ENCODE data around the gene RARG. TPM values are rescaled to one million over a fixed set of nuclear protein-coding genes. Genes with fewer than 3 reads are reported as not detected.

The RARG gene
- total and polyA plus RNA-seq, 2 donors (not counting 3 experiments of a cell fraction or from before 2014, with no cell fraction given), result 9.9 to 19.5 TPM

DNA sequence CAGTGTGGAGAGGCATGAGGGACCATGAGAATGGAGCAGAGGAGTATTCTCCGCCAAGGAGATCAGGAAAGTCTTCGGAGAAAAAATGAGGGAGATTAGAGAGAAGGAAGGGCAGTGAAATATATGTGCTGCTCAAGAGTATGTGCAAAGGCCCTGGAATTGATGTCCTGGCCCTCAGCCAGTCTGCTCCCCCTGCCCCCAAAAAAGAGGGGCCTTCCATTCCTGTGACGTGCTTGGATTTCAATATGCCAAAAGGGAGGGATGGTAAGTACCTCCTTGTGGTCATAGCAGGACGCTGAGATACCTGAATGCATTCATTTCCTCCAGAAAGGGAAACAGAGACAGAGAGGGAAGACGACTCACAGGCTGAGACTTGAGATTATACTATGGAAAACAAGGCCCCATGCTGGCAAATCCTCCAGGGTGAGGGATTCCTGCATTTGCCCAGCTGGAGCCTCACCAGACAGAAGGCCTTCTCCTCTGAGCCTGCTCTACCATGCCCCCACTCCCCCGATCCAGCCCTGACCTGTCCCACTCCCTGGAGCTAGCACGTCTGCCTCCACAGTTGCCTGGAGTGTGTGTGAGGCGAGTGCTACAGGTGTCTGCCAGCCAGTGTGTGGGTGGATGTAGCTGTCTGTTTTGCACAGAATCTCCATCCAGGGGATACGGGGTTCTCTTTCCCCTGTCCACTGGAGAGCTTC is 3.9 kb upstream of the RARG start:
- H3K27ac ChIP-seq (ENCODE audit: insufficient read depth, low read depth, low read length), result no peak overlapping the region
- FAIRE-seq, result no peak
- CTCF ChIA-PET, result interaction anchor here (0.8 to 2.1 kb wide), 5 partner anchors 11 to 22 kb away, joined by 3 to 8 read pairs (median 4); no protein-coding TSS in a partner anchor
- H3K79me2 ChIP-seq (ENCODE audit: control insufficient read depth, insufficient read depth, low read length), result no peaks in the 10 kb centered on the region
- H4K20me1 ChIP-seq (replicated peaks; ENCODE audit: control insufficient read depth, extremely low read depth, insufficient read depth, low read length), result no peaks in the 10 kb centered on the region
- no peak overlapping the region for H3K4me3 ChIP-seq (replicated peaks in 1 of 3; ENCODE audit: insufficient read depth in 1 of 3, low read depth in 1 of 3, low read length in 3 of 3)
- no peaks in the 10 kb centered on the region for H3K36me3 ChIP-seq (ENCODE audit: control insufficient read depth in 2 of 2, extremely low read depth in 1 of 2, insufficient read depth in 2 of 2, low read length in 2 of 2)
- TF ChIP-seq JUN (IDR thresholded peaks at IDR 0.05; ENCODE audit: borderline replicate concordance, insufficient read depth, insufficient read length, low read depth) (no peak), EZH2 (IDR thresholded peaks at IDR 0.05; ENCODE audit: borderline replicate concordance, low read depth, low read length, severe bottlenecking) (no peak), FOS (IDR thresholded peaks at IDR 0.05; ENCODE audit: borderline replicate concordance, insufficient read depth, low read length) (no peak), GATA2 (IDR thresholded peaks at IDR 0.05; ENCODE audit: insufficient read depth, insufficient read length, low read depth, low read length) (no peak), MYC (IDR thresholded peaks at IDR 0.05; ENCODE audit: low read depth, low read length) (no peak), POLR2AphosphoS5 (IDR thresholded peaks at IDR 0.05; ENCODE audit: insufficient read depth, low read depth, low read length) (no peak), POLR2A (IDR thresholded peaks at IDR 0.05; ENCODE audit: low read depth, low read length) (no peak)
- TF ChIP-seq, protein P1, sequence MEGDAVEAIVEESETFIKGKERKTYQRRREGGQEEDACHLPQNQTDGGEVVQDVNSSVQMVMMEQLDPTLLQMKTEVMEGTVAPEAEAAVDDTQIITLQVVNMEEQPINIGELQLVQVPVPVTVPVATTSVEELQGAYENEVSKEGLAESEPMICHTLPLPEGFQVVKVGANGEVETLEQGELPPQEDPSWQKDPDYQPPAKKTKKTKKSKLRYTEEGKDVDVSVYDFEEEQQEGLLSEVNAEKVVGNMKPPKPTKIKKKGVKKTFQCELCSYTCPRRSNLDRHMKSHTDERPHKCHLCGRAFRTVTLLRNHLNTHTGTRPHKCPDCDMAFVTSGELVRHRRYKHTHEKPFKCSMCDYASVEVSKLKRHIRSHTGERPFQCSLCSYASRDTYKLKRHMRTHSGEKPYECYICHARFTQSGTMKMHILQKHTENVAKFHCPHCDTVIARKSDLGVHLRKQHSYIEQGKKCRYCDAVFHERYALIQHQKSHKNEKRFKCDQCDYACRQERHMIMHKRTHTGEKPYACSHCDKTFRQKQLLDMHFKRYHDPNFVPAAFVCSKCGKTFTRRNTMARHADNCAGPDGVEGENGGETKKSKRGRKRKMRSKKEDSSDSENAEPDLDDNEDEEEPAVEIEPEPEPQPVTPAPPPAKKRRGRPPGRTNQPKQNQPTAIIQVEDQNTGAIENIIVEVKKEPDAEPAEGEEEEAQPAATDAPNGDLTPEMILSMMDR (IDR thresholded peaks at IDR 0.05; ENCODE audit: extremely low read depth in 1 of 2, insufficient read depth in 1 of 2, low read depth in 1 of 2, low read length in 2 of 2), result no peak
- TF ChIP-seq, protein P2, sequence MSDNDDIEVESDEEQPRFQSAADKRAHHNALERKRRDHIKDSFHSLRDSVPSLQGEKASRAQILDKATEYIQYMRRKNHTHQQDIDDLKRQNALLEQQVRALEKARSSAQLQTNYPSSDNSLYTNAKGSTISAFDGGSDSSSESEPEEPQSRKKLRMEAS (IDR thresholded peaks at IDR 0.05; ENCODE audit: insufficient read depth, insufficient read length), result no peak
- H3K9me1 ChIP-seq (replicated peaks; ENCODE audit: control insufficient read depth, extremely low read depth, insufficient read depth, low read length), result no peaks in the 10 kb centered on the region
- no peak overlapping the region for H3K9ac ChIP-seq (replicated peaks; ENCODE audit: extremely low read depth, insufficient read depth, low read length)
- H2AFZ ChIP-seq (ENCODE audit: low read depth, low read length), result no peak overlapping the region
- H3K4me1 ChIP-seq (ENCODE audit: control insufficient read depth, extremely low read depth, insufficient read depth, low read length), result no peaks in the 10 kb centered on the region
- H3K27me3 ChIP-seq (ENCODE audit: control insufficient read depth in 2 of 2, insufficient read depth in 2 of 2, low read length in 2 of 2), result peaks cover 19 to 22% of the 10 kb centered on the region in 2 experiments
- no TSS peak for BruUV-seq (replicated peaks)
- no peak overlapping the region for H3K4me2 ChIP-seq (ENCODE audit: insufficient read depth, low read length)
- H3K9me3 ChIP-seq (replicated peaks; ENCODE audit: control insufficient read depth, insufficient read depth, low read length), result no peaks in the 10 kb centered on the region
- dilution Hi-C loops (cut with MboI; ENCODE audit: extremely low pct_ligation_motif_present, low sequenced_read_pairs) (no loop called here), intact Hi-C loops (cut with micrococcal nuclease) (no loop called here)
- POLR2A ChIA-PET, result no interaction called here
- DNase-seq (ENCODE audit: low read depth, low spot score), result no peak
